HFFc6 (cell line): Measurements from ENCODE around the gene KCNJ10. TPM values are rescaled to one million over a fixed set of nuclear protein-coding genes. Genes with fewer than 3 reads are reported as not detected.

Experiments used
- DNase-seq: peaks from one replicate; pipeline ENCODE4 v3.0.0-alpha.2; 2018
- H3K27ac Mint-ChIP-seq: 2 replicates; pipeline ENCODE4 v1.8.0; 2020; ENCODE audit warnings: mild to moderate bottlenecking, mixed read lengths
- H3K27me3 Mint-ChIP-seq: 2 replicates; pipeline ENCODE4 v1.8.0; 2021; ENCODE audit warnings: mild to moderate bottlenecking, moderate library complexity, mixed read lengths; ENCODE audit not compliant: insufficient read depth
- H3K36me3 Mint-ChIP-seq: 2 replicates; pipeline ENCODE4 v1.8.0; 2021; ENCODE audit warnings: low read depth, mixed read lengths
- H3K4me1 Mint-ChIP-seq: 2 replicates; pipeline ENCODE4 v1.8.0; 2020; ENCODE audit warnings: low read depth, mixed read lengths
- H3K4me3 Mint-ChIP-seq: 2 replicates; pipeline ENCODE4 v1.8.0; 2020; ENCODE audit warnings: mild to moderate bottlenecking, moderate library complexity, mixed read lengths
- H3K9me3 Mint-ChIP-seq: 2 replicates; pipeline ENCODE4 v1.8.0; 2020; ENCODE audit warnings: mild to moderate bottlenecking, mixed read lengths
- CTCF ChIP-seq: fragments of 200-600 bp; sonication (generic); IDR thresholded peaks from 2 replicates; pipeline ENCODE4 v1.5.0; 2021; ENCODE audit warnings: antibody characterized with exemption, mild to moderate bottlenecking
- total RNA-seq, 6 experiments: library from RNA; stranded (reverse); fragmentation: NEBNext Ultra II Directional; extraction: Animal tissue kit (Norgen Biotek cat#: 25700); gene quantifications; 2 replicates in 1 of 6; 3 replicates in 5 of 6; pipeline ENCODE4 v1.2.3, GENCODE V29; 2021

The KCNJ10 gene
- total RNA-seq, 6 experiments from 2014 or later = not detected

- DNase-seq = no peak
- no peaks in the 10 kb centered on the region for H3K4me1 Mint-ChIP-seq
- no peaks in the 10 kb centered on the region for H3K9me3 Mint-ChIP-seq
- no peak overlapping the region for H3K4me3 Mint-ChIP-seq
- H3K27me3 Mint-ChIP-seq = peaks cover 59% of the 10 kb centered on the region
- H3K27ac Mint-ChIP-seq = no peak overlapping the region
- TF ChIP-seq CTCF = no peak
- no peaks in the 10 kb centered on the region for H3K36me3 Mint-ChIP-seq
These were observed 6.8 kb downstream of the KCNJ10 start for GRCh38 chr1:160063176-160063575.

- H3K27ac Mint-ChIP-seq = no peak overlapping the region
- H3K4me3 Mint-ChIP-seq = no peak overlapping the region
- H3K36me3 Mint-ChIP-seq = no peaks in the 10 kb centered on the region
- DNase-seq = no peak
- H3K9me3 Mint-ChIP-seq = no peaks in the 10 kb centered on the region
- H3K4me1 Mint-ChIP-seq = no peaks in the 10 kb centered on the region
- H3K27me3 Mint-ChIP-seq = peaks cover 59% of the 10 kb centered on the region
- no peak for TF ChIP-seq CTCF
These were observed 7.8 kb downstream of the KCNJ10 start for GRCh38 chr1:160062230-160062532.

- Mint-ChIP-seq H3K9me3 (no peaks in the 10 kb centered on the region), H3K27ac (no peak overlapping the region), H3K4me3 (no peak overlapping the region), H3K36me3 (no peaks in the 10 kb centered on the region), H3K4me1 (no peaks in the 10 kb centered on the region), H3K27me3 (peaks cover 59% of the 10 kb centered on the region)
- no peak for DNase-seq
- no peak for TF ChIP-seq CTCF
These were observed 8.4 kb downstream of the KCNJ10 start for GRCh38 chr1:160061369-160062229.

GRCh38 chr1:160058087-160058486 is 11.9 kb downstream of the KCNJ10 start:
- Mint-ChIP-seq H3K27ac (no peak overlapping the region), H3K4me1 (no peaks in the 10 kb centered on the region), H3K27me3 (peaks cover 64% of the 10 kb centered on the region), H3K36me3 (no peaks in the 10 kb centered on the region), H3K4me3 (no peak overlapping the region), H3K9me3 (no peaks in the 10 kb centered on the region)
- no peak for DNase-seq
- peak; percentile 63 for TF ChIP-seq CTCF

- Mint-ChIP-seq H3K27ac (no peak overlapping the region), H3K4me3 (no peak overlapping the region), H3K36me3 (no peaks in the 10 kb centered on the region), H3K4me1 (no peaks in the 10 kb centered on the region), H3K27me3 (peaks cover 67% of the 10 kb centered on the region), H3K9me3 (no peaks in the 10 kb centered on the region)
- no peak for DNase-seq
- TF ChIP-seq CTCF = no peak
These were observed 13.3 kb downstream of the KCNJ10 start for GRCh38 chr1:160056648-160057169.
